NB4 (cell line): ENCODE measurements around the gene DCC.

Source experiments
- CTCF ChIP-seq: IDR thresholded peaks from one replicate; pipeline ENCODE4 v1.5.1; 2012; ENCODE audit warnings: low read depth, low read length
- MYC ChIP-seq: IDR thresholded peaks from 2 replicates; pipeline ENCODE4 v1.6.1; 2011; ENCODE audit warnings: low read depth, low read length
- POLR2A ChIP-seq: IDR thresholded peaks from 2 replicates; pipeline ENCODE4 v1.6.1; 2011; ENCODE audit warnings: mild to moderate bottlenecking; ENCODE audit not compliant: insufficient read length; ENCODE audit errors: extremely low read depth

GRCh38 chr18:52715991-52716390 lies 376.0 kb downstream of the DCC start:
- TF ChIP-seq CTCF (no peak), POLR2A (no peak), MYC (no peak)
